K562 (cell line): ENCODE results near the gene ACSF2. TPM values are rescaled to one million over a fixed set of nuclear protein-coding genes. Genes with fewer than 3 reads are reported as not detected.
A peak's percentile ranks its signal among the peaks of the same experiment; 100 is the strongest.

ENCODE experiments used
- ATF1 ChIP-seq, 2 experiments: fragments of 450-650 bp in 1 of 2; IDR thresholded peaks; 2 replicates each; pipeline ENCODE4 v1.6.1; 2016; ENCODE audit warnings: missing compliant biosample characterization in 1 of 2, missing genetic modification characterization in 1 of 2
- CHAMP1 ChIP-seq: fragments of 450-650 bp; IDR thresholded peaks from 2 replicates; pipeline ENCODE4 v1.6.1; 2016; ENCODE audit warnings: mild to moderate bottlenecking
- CREM ChIP-seq: IDR thresholded peaks from 2 replicates; pipeline ENCODE4 v1.6.1; 2014; ENCODE audit warnings: antibody characterized with exemption, low read depth
- GABPB1 ChIP-seq: sonication (generic); formaldehyde crosslinking; IDR thresholded peaks from 2 replicates; pipeline ENCODE4 v1.8.0; 2022; ENCODE audit warnings: mild to moderate bottlenecking, missing genetic modification reagents
- HNRNPUL1 ChIP-seq: fragments of 200-400 bp; formaldehyde crosslinking; IDR thresholded peaks from 2 replicates; pipeline ENCODE4 v1.6.1; 2017; ENCODE audit warnings: low read length
- JUND ChIP-seq, 2 experiments: IDR thresholded peaks; 2 replicates in 1 of 2; 3 replicates in 1 of 2; pipeline ENCODE4 v1.6.1; 2011; ENCODE audit warnings: borderline replicate concordance in 2 of 2, low read depth in 2 of 2, low read length in 2 of 2, improper control_type of control experiment in 1 of 2, missing biosample characterization in 1 of 2, missing genetic modification characterization in 1 of 2, missing genetic modification reagents in 1 of 2
- NR2C1 ChIP-seq, 2 experiments: fragments of 450-650 bp; IDR thresholded peaks; 2 replicates each; pipeline ENCODE4 v1.6.1; 2017; ENCODE audit warnings: mild to moderate bottlenecking in 2 of 2, antibody characterized with exemption in 1 of 2, inconsistent platforms in 1 of 2, missing compliant biosample characterization in 1 of 2, missing genetic modification characterization in 1 of 2
- PURB ChIP-seq: sonication (generic); formaldehyde crosslinking; IDR thresholded peaks from 2 replicates; pipeline ENCODE4 v1.9.0; 2021; ENCODE audit warnings: low read depth, mild to moderate bottlenecking, missing genetic modification reagents
- RNF219 ChIP-seq: fragments of 250-450 bp; sonication (Bioruptor Pico); IDR thresholded peaks from 2 replicates; pipeline ENCODE4 v1.5.0; 2022; ENCODE audit warnings: mild to moderate bottlenecking
- SMC3 ChIP-seq: conservative IDR thresholded peaks from 2 replicates; pipeline ENCODE4 v1.6.1; 2011; ENCODE audit warnings: low read depth, low read length, improper control_type of control experiment; ENCODE audit not compliant: insufficient read depth
- STAT5B ChIP-seq: fragments of 250-450 bp; sonication (Bioruptor Pico); IDR thresholded peaks from 2 replicates; pipeline ENCODE4 v1.8.0; 2021; ENCODE audit warnings: mild to moderate bottlenecking, inconsistent platforms
- TBL1XR1 ChIP-seq, 2 experiments: IDR thresholded peaks; 2 replicates each; pipeline ENCODE4 v1.6.1; 2012; ENCODE audit warnings: improper control_type of control experiment in 2 of 2, low read length in 2 of 2, mild to moderate bottlenecking in 1 of 2
- TFAP4 ChIP-seq: sonication (generic); formaldehyde crosslinking; IDR thresholded peaks from 2 replicates; pipeline ENCODE4 v1.8.0; 2022; ENCODE audit warnings: missing genetic modification reagents, mild to moderate bottlenecking, moderate library complexity, borderline replicate concordance
- XRCC5 ChIP-seq: fragments of 200-400 bp; formaldehyde crosslinking; IDR thresholded peaks from 2 replicates; pipeline ENCODE4 v1.6.1; 2017; ENCODE audit warnings: low read depth, mild to moderate bottlenecking, low read length
- ZBTB7A ChIP-seq: IDR thresholded peaks from 2 replicates; pipeline ENCODE4 v1.6.1; 2011; ENCODE audit warnings: low read depth, mild to moderate bottlenecking, low read length, moderate library complexity, borderline replicate concordance; ENCODE audit not compliant: control insufficient read depth
- ZFX ChIP-seq: sonication (generic); formaldehyde crosslinking; IDR thresholded peaks from 2 replicates; pipeline ENCODE4 v1.8.0; 2022; ENCODE audit warnings: mild to moderate bottlenecking, missing genetic modification reagents, moderate library complexity
- ZNF354B ChIP-seq: fragments of 250-450 bp; sonication (Bioruptor Pico); IDR thresholded peaks from 2 replicates; pipeline ENCODE4 v1.4.0; 2020
- ZNF696 ChIP-seq: fragments of 250-450 bp; sonication (Bioruptor Pico); conservative IDR thresholded peaks from 2 replicates; pipeline ENCODE4 v1.4.0; 2020; ENCODE audit warnings: mild to moderate bottlenecking, moderate library complexity
- ZNF766 ChIP-seq: fragments of 200-800 bp; sonication (Bioruptor generic); conservative IDR thresholded peaks from 2 replicates; pipeline ENCODE4 v1.6.1; 2016; ENCODE audit warnings: missing genetic modification characterization, missing compliant biosample characterization
- polyA plus RNA-seq, 8 experiments: library from polyadenylated mRNA; depleted of rRNA in 4 of 8; stranded (reverse) in 5 of 8; unstranded in 3 of 8; fragments of >200 nt; fragmentation: Nextera tagmentation in 2 of 8; fragmentation: Illumina TruSeq in 1 of 8; extraction: Ambion mirVana in 2 of 8; extraction: Trizol in 1 of 8; gene quantifications; 2 replicates each; pipeline versions ENCODE4 v1.2.1 to v1.2.3, GENCODE V29; 2011 to 2014; ENCODE audit warnings: inconsistent platforms in 1 of 8, missing spikeins in 1 of 8
- total RNA-seq, 7 experiments: library from RNA; depleted of rRNA in 6 of 7; stranded (reverse); fragments of >200 nt in 6 of 7; fragmentation: Illumina TruSeq in 2 of 7; extraction: Trizol in 2 of 7; gene quantifications; 2 replicates each; pipeline versions ENCODE4 v1.2.1 to v1.2.3, GENCODE V29; 2011 to 2021; ENCODE audit warnings: low replicate concordance in 1 of 7

The ACSF2 gene
- total and polyA plus RNA-seq, 9 of the 15 experiments (the other 6 are each of a cell fraction or from before 2014, with no cell fraction given): 0.89 to 6.1 (median 3.5) TPM

- TF ChIP-seq CHAMP1 (peak; percentile 59), JUND (IDR thresholded peaks at IDR 0.05; ENCODE audit: borderline replicate concordance, low read depth, low read length) (no peak), JUND (tag; IDR thresholded peaks at IDR 0.05; ENCODE audit: borderline replicate concordance, low read depth, low read length) (0 out of 3 replicates have a peak, but pooled peaks have one; percentile 10), CREM (0 out of 2 replicates have a peak, but pooled peaks have one; percentile 7), ZFX (CRISPR knock-in tag) (peak; percentile 54; the same call in 1 of the 2 replicates), PURB (CRISPR knock-in tag) (no peak), ZNF696 (CRISPR knock-in tag) (no peak), GABPB1 (CRISPR knock-in tag) (peak; percentile 47; the same call in 1 of the 2 replicates), ZNF354B (CRISPR knock-in tag) (no peak), SMC3 (no peak), TFAP4 (CRISPR knock-in tag) (peak; percentile 41; the same call in 1 of the 2 replicates), TBL1XR1 (IDR thresholded peaks at IDR 0.05; ENCODE audit: low read length in 2 of 2) (peak in 1 of 2 experiments; percentile 24; a peak in 1 of 4 replicates), XRCC5 (no peak), RNF219 (CRISPR knock-in tag) (peak; percentile 70; the same call in 1 of the 2 replicates), STAT5B (no peak), HNRNPUL1 (no peak), ZBTB7A (peak; percentile 68; the same call in 1 of the 2 replicates), ZNF766 (CRISPR knock-in tag) (0 out of 2 replicates have a peak, but pooled peaks have one; percentile 25), NR2C1 (IDR thresholded peaks at IDR 0.05) (0 out of 2 replicates have a peak, but pooled peaks have one; percentile 42), NR2C1 (tag; IDR thresholded peaks at IDR 0.05) (no peak), ATF1 (CRISPR knock-in tag; IDR thresholded peaks at IDR 0.05) (no peak), ATF1 (tag; IDR thresholded peaks at IDR 0.05) (0 out of 2 replicates have a peak, but pooled peaks have one; percentile 24)
Measured at GRCh38 chr17:50426814-50427787, 1.1 kb downstream of the ACSF2 start (continued).
